Activated CD8-positive, alpha-beta memory T cell treated with anti-CD3 and anti-CD28 coated beads, Interleukin-2, amount 10 ng/mL, durations not matched to agents 7 days and 5 days (primary cell): ENCODE results near the gene TMEM131. TPM values are rescaled to one million over a fixed set of nuclear protein-coding genes. Genes with fewer than 3 reads are reported as not detected.

Experiments
- ATAC-seq: fragments of 150-1000 bp; cut with Tn5 transposase; one replicate; pipeline ENCODE4 v1.10.0; 2021; ENCODE audit warnings: moderate library complexity
- CTCF ChIA-PET: fragments of 350-600 bp; sonication (Branson Sonifier 250); formaldehyde crosslinking; loops from one replicate; lab custom pipeline; 2021; ENCODE audit warnings: antibody characterized with exemption; lab: Charles Lee
- DNase-seq: peaks from one replicate; pipeline ENCODE4 v3.0.0-alpha.2; 2020
- H3K27ac Mint-ChIP-seq: one replicate; pipeline ENCODE4 v1.8.0; 2021; ENCODE audit warnings: mild to moderate bottlenecking, mixed read lengths
- H3K27me3 Mint-ChIP-seq: one replicate; pipeline ENCODE4 v1.8.0; 2021; ENCODE audit warnings: mixed read lengths
- H3K36me3 Mint-ChIP-seq: one replicate; pipeline ENCODE4 v1.8.0; 2021; ENCODE audit warnings: mild to moderate bottlenecking, mixed read lengths
- H3K4me1 Mint-ChIP-seq: one replicate; pipeline ENCODE4 v1.8.0; 2021; ENCODE audit warnings: mixed read lengths
- H3K4me3 Mint-ChIP-seq: one replicate; pipeline ENCODE4 v1.8.0; 2021; ENCODE audit warnings: mild to moderate bottlenecking, moderate library complexity, mixed read lengths
- H3K9me3 Mint-ChIP-seq: one replicate; pipeline ENCODE4 v1.8.0; 2022; ENCODE audit warnings: low read depth, mixed read lengths
- total RNA-seq, 2 experiments: library from RNA; stranded (reverse); gene quantifications; one replicate each; pipeline ENCODE4 v1.2.3, GENCODE V29; 2021

TMEM131 gene
- total RNA-seq, 2 experiments from 2014 or later, result 31.2 to 33.4 TPM

GRCh38 chr2:97798416-97798815 is 197.3 kb downstream of the TMEM131 start:
- Mint-ChIP-seq H3K4me1 (no peaks in the 10 kb centered on the region), H3K4me3 (no peak overlapping the region), H3K27me3 (no peaks in the 10 kb centered on the region), H3K9me3 (no peaks in the 10 kb centered on the region), H3K27ac (no peak overlapping the region), H3K36me3 (peaks cover 11% of the 10 kb centered on the region)
- CTCF ChIA-PET, result interaction anchor here (0.9 kb wide), 1 partner anchor 590 kb away, joined by 3 read pairs; no protein-coding TSS in a partner anchor
- DNase-seq (no peak), ATAC-seq (no peak)

- Mint-ChIP-seq H3K36me3 (peaks cover 15% of the 10 kb centered on the region), H3K4me3 (no peak overlapping the region), H3K27ac (no peak overlapping the region), H3K27me3 (no peaks in the 10 kb centered on the region), H3K4me1 (no peaks in the 10 kb centered on the region), H3K9me3 (no peaks in the 10 kb centered on the region)
- CTCF ChIA-PET, result no interaction called here
- ATAC-seq, result no peak
- no peak for DNase-seq
Observed at GRCh38 chr2:97797355-97797754, 198.4 kb downstream of the TMEM131 start.

- Mint-ChIP-seq H3K4me3 (no peak overlapping the region), H3K36me3 (peaks cover 15% of the 10 kb centered on the region), H3K27me3 (no peaks in the 10 kb centered on the region), H3K4me1 (no peaks in the 10 kb centered on the region), H3K9me3 (no peaks in the 10 kb centered on the region), H3K27ac (no peak overlapping the region)
- ATAC-seq (no peak), DNase-seq (no peak)
- CTCF ChIA-PET, result no interaction called here
Observed at GRCh38 chr2:97796465-97797126, 199.2 kb downstream of the TMEM131 start.

GRCh38 chr2:97792416-97792815 is 203.3 kb downstream of the TMEM131 start:
- no peaks in the 10 kb centered on the region for H3K4me1 Mint-ChIP-seq
- DNase-seq (no peak), ATAC-seq (no peak)
- CTCF ChIA-PET, result interaction anchor here (1.7 kb wide), 1 partner anchor 18 kb away, joined by 6 read pairs; no protein-coding TSS in a partner anchor
- H3K27ac Mint-ChIP-seq, result no peak overlapping the region
- peaks cover 10% of the 10 kb centered on the region for H3K36me3 Mint-ChIP-seq
- no peaks in the 10 kb centered on the region for H3K27me3 Mint-ChIP-seq
- H3K9me3 Mint-ChIP-seq, result no peaks in the 10 kb centered on the region
- no peak overlapping the region for H3K4me3 Mint-ChIP-seq

GRCh38 chr2:97788986-97789644 is 206.6 kb downstream of the TMEM131 start:
- Mint-ChIP-seq H3K27ac (no peak overlapping the region), H3K4me1 (no peaks in the 10 kb centered on the region), H3K9me3 (no peaks in the 10 kb centered on the region), H3K27me3 (no peaks in the 10 kb centered on the region), H3K36me3 (peaks cover 12% of the 10 kb centered on the region), H3K4me3 (no peak overlapping the region)
- DNase-seq, result no peak
- no peak for ATAC-seq
- CTCF ChIA-PET, result no interaction called here

- ATAC-seq (no peak), DNase-seq (no peak)
- Mint-ChIP-seq H3K27ac (no peak overlapping the region), H3K4me1 (no peaks in the 10 kb centered on the region), H3K27me3 (no peaks in the 10 kb centered on the region), H3K36me3 (peaks cover 4% of the 10 kb centered on the region), H3K9me3 (no peaks in the 10 kb centered on the region), H3K4me3 (no peak overlapping the region)
- CTCF ChIA-PET, result no interaction called here
Observed at GRCh38 chr2:97785818-97786217, 209.9 kb downstream of the TMEM131 start.

GRCh38 chr2:97784953-97785352 is 210.8 kb downstream of the TMEM131 start:
- Mint-ChIP-seq H3K9me3 (no peaks in the 10 kb centered on the region), H3K4me1 (no peaks in the 10 kb centered on the region), H3K4me3 (no peak overlapping the region), H3K36me3 (peaks cover 4% of the 10 kb centered on the region), H3K27me3 (no peaks in the 10 kb centered on the region), H3K27ac (no peak overlapping the region)
- no peak for DNase-seq
- CTCF ChIA-PET, result no interaction called here
- no peak for ATAC-seq

GRCh38 chr2:97781981-97782380 is 213.8 kb downstream of the TMEM131 start:
- no peak for DNase-seq
- Mint-ChIP-seq H3K4me3 (no peak overlapping the region), H3K9me3 (no peaks in the 10 kb centered on the region), H3K36me3 (peaks cover 4% of the 10 kb centered on the region), H3K27ac (no peak overlapping the region), H3K4me1 (no peaks in the 10 kb centered on the region), H3K27me3 (no peaks in the 10 kb centered on the region)
- no peak for ATAC-seq
- CTCF ChIA-PET, result no interaction called here

GRCh38 chr2:97779141-97779540 is 216.6 kb downstream of the TMEM131 start:
- H3K27me3 Mint-ChIP-seq, result no peaks in the 10 kb centered on the region
- H3K9me3 Mint-ChIP-seq, result no peaks in the 10 kb centered on the region
- H3K4me3 Mint-ChIP-seq, result no peak overlapping the region
- DNase-seq (no peak), ATAC-seq (no peak)
- H3K27ac Mint-ChIP-seq, result no peak overlapping the region
- peaks cover 2% of the 10 kb centered on the region for H3K36me3 Mint-ChIP-seq
- H3K4me1 Mint-ChIP-seq, result peaks cover 6% of the 10 kb centered on the region
- CTCF ChIA-PET, result no interaction called here

GRCh38 chr2:97775074-97775473 is 220.7 kb downstream of the TMEM131 start:
- Mint-ChIP-seq H3K4me1 (peaks cover 6% of the 10 kb centered on the region), H3K4me3 (no peak overlapping the region), H3K27me3 (no peaks in the 10 kb centered on the region), H3K9me3 (no peaks in the 10 kb centered on the region), H3K36me3 (peaks cover 10% of the 10 kb centered on the region), H3K27ac (no peak overlapping the region)
- ATAC-seq (no peak), DNase-seq (no peak)
- CTCF ChIA-PET, result interaction anchor here (1.3 to 2.8 kb wide), 5 partner anchors 11 to 79 kb away, joined by 3 to 12 read pairs (median 5); no protein-coding TSS in a partner anchor

- Mint-ChIP-seq H3K9me3 (no peaks in the 10 kb centered on the region), H3K4me1 (peaks cover 6% of the 10 kb centered on the region), H3K27ac (no peak overlapping the region), H3K36me3 (peaks cover 10% of the 10 kb centered on the region), H3K4me3 (no peak overlapping the region), H3K27me3 (no peaks in the 10 kb centered on the region)
- DNase-seq (no peak), ATAC-seq (no peak)
- CTCF ChIA-PET, result interaction anchor here (1.0 to 2.8 kb wide), 7 partner anchors 10 to 79 kb away, joined by 3 to 12 read pairs (median 3); no protein-coding TSS in a partner anchor
Observed at GRCh38 chr2:97774425-97774824, 221.3 kb downstream of the TMEM131 start.

- peaks cover 9% of the 10 kb centered on the region for H3K4me1 Mint-ChIP-seq
- H3K4me3 Mint-ChIP-seq, result no peak overlapping the region
- no peak overlapping the region for H3K27ac Mint-ChIP-seq
- CTCF ChIA-PET, result no interaction called here
- no peak for DNase-seq
- ATAC-seq, result no peak
- H3K27me3 Mint-ChIP-seq, result no peaks in the 10 kb centered on the region
- H3K9me3 Mint-ChIP-seq, result no peaks in the 10 kb centered on the region
- peaks cover 10% of the 10 kb centered on the region for H3K36me3 Mint-ChIP-seq
Observed at GRCh38 chr2:97770445-97770844, 225.3 kb downstream of the TMEM131 start.

GRCh38 chr2:97769711-97770110 is 226.0 kb downstream of the TMEM131 start:
- H3K27ac Mint-ChIP-seq, result no peak overlapping the region
- CTCF ChIA-PET, result interaction anchor here (2.1 kb wide), 1 partner anchor 21 kb away, joined by 8 read pairs; no protein-coding TSS in a partner anchor
- ATAC-seq (no peak), DNase-seq (peak; percentile 12)
- peaks cover 9% of the 10 kb centered on the region for H3K4me1 Mint-ChIP-seq
- peaks cover 12% of the 10 kb centered on the region for H3K36me3 Mint-ChIP-seq
- no peaks in the 10 kb centered on the region for H3K27me3 Mint-ChIP-seq
- H3K9me3 Mint-ChIP-seq, result no peaks in the 10 kb centered on the region
- no peak overlapping the region for H3K4me3 Mint-ChIP-seq

- ATAC-seq (no peak), DNase-seq (peak; percentile 4)
- peaks cover 12% of the 10 kb centered on the region for H3K36me3 Mint-ChIP-seq
- no peak overlapping the region for H3K4me3 Mint-ChIP-seq
- H3K9me3 Mint-ChIP-seq, result no peaks in the 10 kb centered on the region
- peaks cover 5% of the 10 kb centered on the region for H3K4me1 Mint-ChIP-seq
- H3K27me3 Mint-ChIP-seq, result no peaks in the 10 kb centered on the region
- CTCF ChIA-PET, result interaction anchor here (2.1 kb wide), 1 partner anchor 21 kb away, joined by 8 read pairs; no protein-coding TSS in a partner anchor
- H3K27ac Mint-ChIP-seq, result no peak overlapping the region
Observed at GRCh38 chr2:97769308-97769707, 226.4 kb downstream of the TMEM131 start.
